NCI-H1436 treated with DMSO at 0.1 percent for 48 hours (cell line): Measurements from ENCODE around the gene RNF166.

Source experiments
- DNase-seq: peaks from one replicate; lab custom pipeline; 2025; lab: John Stamatoyannopoulos, UW

RNF166 gene

GRCh38 chr16:88723911-88724310 is 17.7 kb upstream of the RNF166 start:
- no peak for DNase-seq

- DNase-seq, result no peak
Measured at GRCh38 chr16:88723507-88723887, 17.3 kb upstream of the RNF166 start.

- DNase-seq, result no peak
Measured at GRCh38 chr16:88722784-88723506, 16.7 kb upstream of the RNF166 start.

DNA sequence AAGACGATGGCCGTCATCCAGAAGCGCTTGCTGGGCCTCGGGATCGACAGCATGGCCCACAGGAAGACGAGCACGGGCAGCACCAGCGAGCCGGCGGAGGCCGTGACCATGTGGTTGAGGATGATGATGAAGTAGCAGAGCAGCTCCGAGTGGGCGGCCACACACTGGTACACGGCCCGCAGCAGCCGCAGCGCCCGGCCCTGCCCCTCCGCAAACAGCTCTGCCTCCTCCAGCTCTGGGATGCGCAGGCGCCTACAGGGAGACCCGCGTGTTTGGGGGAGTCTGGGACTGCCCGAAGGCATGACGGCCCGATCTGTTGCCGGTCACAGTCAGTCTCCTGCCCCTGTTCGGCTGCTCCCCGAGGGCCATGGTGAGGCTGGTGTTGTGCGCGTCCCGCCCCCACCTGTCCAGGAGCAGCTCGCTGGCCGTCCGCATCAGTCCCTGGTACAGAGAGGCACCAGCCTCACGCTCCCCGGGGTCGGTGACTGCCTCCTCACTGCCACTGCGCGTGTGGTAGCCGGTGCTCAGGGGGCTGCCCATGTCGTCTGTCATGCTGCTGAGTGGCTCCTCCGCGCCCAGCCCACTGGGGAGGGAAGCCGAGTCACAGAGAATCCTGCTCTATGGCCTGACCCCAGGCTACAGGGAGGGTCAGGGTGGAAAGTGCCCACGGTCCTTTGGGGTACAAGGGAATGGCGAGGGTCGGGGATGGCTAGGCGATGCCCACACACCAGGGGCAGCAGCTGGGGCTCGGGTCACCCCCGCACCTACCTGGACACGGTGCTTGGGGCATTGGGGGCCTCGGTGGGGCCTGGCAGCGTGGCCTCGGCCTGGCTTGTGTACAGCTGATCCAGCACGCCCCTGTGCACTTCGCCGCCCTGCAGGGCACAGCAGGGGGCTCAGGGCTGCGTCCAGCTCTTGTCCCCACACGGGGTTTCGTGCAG is 15.9 kb upstream of the RNF166 start:
- no peak for DNase-seq

- no peak for DNase-seq
Measured at GRCh38 chr16:88721236-88721635, 15.0 kb upstream of the RNF166 start.

GRCh38 chr16:88720396-88720970 is 14.3 kb upstream of the RNF166 start:
- DNase-seq, result no peak

DNA sequence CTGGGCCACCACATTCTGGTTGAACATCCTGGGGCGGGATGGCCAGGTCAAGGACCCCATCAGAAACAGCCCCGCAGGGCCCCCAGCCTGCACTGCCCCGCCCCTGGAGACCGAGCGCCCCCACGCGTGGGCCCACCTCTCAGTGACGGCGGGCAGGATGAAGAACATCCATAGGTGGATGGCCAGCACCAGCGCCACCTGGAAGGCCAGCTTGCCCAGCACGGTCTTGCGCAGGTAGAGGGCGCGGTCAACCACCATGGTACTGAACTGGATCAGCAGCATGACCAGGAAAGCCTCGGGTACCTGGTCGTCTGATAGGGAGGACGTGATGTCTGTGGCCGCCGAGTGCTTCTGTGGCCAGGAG is 13.7 kb upstream of the RNF166 start:
- no peak for DNase-seq

GRCh38 chr16:88719267-88719932 is 13.2 kb upstream of the RNF166 start:
- no peak for DNase-seq

- DNase-seq, result no peak
Measured at GRCh38 chr16:88718178-88718577, 12.0 kb upstream of the RNF166 start.

- DNase-seq, result no peak
Measured at GRCh38 chr16:88716601-88717001, 10.4 kb upstream of the RNF166 start.

GRCh38 chr16:88716201-88716600 is 10.0 kb upstream of the RNF166 start:
- DNase-seq, result no peak

DNA sequence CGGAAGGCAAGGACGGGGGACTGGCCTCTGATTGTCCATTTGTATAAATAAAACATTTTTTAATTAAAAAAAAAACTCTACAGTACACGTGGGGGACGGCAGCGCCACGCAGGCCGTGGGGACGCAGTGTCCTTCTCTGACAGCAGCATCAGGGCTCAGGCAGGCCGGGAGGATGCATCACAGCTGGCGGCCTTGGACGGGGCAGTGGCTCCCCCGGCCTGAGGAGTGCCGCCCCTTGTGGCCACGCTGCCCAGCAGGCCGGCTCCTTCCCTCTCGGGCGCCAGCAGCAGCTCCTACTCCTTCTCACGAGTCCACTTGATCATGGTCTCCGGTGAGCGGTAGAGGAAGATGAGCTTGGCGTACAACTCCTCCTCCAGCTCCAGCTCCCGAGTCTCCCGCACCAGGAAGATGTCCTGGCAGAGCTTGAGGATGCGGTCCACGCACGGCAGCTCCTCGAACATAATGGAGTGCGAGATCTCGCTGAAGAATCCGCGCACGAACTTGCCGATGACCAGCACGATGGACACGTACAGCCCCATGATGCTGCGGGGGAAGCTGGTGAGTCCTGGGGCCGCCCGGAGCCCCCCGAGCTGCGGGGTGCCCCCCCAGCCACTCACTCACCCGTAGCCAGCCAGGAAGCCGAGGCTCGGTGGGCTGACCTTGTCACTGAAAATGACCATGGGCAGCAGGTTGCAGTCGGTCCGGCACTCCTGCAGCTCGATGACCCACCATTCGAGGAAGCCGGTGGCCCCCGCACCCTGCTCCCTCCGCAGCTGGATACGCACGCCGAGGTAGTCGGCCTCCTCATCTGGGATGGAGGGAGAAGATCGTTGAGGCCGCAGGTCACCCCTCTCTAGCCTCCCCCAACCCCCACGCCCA is 9.3 kb upstream of the RNF166 start:
- no peak for DNase-seq

DNA sequence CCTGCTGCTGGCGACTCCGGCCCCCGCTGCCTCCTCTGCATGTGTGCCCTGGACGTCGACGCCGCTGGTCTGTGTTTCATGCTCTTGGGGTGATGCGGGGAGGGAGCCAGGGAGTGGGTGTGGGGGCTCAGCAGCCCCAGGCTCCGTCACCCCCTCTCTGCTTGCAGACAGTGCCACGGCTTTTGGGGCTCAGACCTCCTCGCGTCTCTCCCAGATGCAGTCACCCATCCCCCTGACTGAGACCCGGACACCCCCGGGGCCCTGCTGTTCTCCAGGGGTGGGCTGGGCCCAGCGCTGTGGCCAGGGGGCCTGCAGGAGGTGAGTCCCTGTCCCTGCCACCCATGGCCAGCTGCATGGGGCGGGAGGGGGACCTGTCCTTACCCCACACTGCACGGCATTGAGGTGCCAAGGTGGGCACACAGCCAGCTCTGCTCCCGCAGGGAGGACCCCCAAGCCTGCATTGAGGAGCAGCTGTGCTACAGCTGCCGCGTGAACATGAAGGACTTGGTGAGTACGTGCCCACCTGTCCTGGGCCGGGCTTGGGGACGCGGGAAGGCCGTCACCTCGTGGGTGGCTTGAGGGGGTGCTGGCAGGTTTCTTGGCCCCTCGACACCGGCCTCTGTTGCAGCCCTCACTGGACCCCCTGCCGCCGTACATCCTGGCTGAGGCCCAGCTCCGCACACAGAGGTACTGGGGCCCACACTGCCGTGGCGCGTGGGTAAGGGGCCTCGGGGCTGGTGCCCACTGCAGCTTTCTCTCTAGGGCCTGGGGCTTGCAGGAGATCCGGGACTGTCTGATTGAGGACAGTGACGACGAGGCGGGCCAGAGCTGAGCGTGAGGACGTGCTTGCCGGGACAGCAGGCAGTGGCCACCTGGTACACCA is 8.5 kb upstream of the RNF166 start:
- no peak for DNase-seq

- DNase-seq, result no peak
Measured at GRCh38 chr16:88713568-88714419, 7.6 kb upstream of the RNF166 start.

DNA sequence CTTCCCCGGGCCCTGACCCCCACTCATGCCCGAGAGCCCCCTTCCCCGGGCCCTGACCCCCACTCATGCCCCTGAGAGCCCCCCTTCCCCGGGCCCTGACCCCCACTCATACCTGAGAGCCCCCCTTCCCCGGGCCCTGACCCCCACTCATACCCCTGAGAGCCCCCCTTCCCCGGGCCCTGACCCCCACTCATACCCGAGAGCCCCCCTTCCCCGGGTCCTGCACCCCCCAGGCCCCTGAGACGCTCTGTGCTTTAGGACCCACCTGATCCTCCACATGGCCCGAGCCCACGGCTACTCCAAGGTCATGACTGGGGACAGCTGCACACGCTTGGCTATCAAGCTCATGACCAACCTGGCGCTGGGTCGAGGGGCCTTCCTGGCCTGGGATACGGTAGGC is 6.8 kb upstream of the RNF166 start:
- no peak for DNase-seq

- DNase-seq, result no peak
Measured at GRCh38 chr16:88712362-88712979, 6.3 kb upstream of the RNF166 start.

- no peak for DNase-seq
Measured at GRCh38 chr16:88711750-88712340, 5.6 kb upstream of the RNF166 start.

DNA sequence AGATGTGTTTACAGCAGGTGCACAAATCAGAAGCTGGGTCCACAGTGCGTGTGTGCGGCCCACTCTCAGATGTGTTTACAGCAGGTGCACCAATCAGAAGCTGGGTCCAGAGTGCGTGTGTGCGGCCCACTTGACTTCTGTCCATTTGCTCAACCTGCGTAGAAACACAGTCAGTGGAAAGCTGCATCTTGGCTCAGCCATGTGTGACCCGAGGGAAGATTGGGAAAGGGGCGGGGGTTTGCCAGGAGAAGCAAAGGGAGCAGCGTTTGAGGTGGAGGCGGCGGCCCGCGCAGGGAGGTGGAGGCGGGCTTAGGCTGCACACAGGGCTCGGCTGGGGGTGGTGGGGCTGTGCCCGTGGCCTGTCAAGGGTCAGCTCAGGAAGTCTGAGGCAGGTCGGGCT is 4.3 kb upstream of the RNF166 start:
- DNase-seq, result no peak
